ENCODE results near the gene VAPB.

GRCh38 chr20:58406422-58407001, 17.5 kb downstream of the VAPB start:
- TF ChIP-seq CTCF (IDR thresholded peaks at IDR 0.05) (no peak), POLR2A (IDR thresholded peaks at IDR 0.05) (no peak)
